OCI-LY1 (cell line): Measurements from ENCODE around the gene FIBIN.

Experiments used
- EZH2 ChIP-seq: fragments of 200-600 bp; sonication (generic), shearing (Covaris generic); IDR thresholded peaks from 2 replicates; pipeline ENCODE4 v1.8.0; 2017; ENCODE audit warnings: borderline replicate concordance, mixed run types, mild to moderate bottlenecking, antibody characterized with exemption, low read length, moderate library complexity, mixed read lengths
- TF ChIP-seq, protein P1 (sequence below): fragments of 200-600 bp; sonication (generic), shearing (Covaris generic); IDR thresholded peaks from 2 replicates; pipeline ENCODE4 v1.5.1; 2017; ENCODE audit warnings: mild to moderate bottlenecking, antibody characterized with exemption, low read length, moderate library complexity, mixed read lengths

DNA sequence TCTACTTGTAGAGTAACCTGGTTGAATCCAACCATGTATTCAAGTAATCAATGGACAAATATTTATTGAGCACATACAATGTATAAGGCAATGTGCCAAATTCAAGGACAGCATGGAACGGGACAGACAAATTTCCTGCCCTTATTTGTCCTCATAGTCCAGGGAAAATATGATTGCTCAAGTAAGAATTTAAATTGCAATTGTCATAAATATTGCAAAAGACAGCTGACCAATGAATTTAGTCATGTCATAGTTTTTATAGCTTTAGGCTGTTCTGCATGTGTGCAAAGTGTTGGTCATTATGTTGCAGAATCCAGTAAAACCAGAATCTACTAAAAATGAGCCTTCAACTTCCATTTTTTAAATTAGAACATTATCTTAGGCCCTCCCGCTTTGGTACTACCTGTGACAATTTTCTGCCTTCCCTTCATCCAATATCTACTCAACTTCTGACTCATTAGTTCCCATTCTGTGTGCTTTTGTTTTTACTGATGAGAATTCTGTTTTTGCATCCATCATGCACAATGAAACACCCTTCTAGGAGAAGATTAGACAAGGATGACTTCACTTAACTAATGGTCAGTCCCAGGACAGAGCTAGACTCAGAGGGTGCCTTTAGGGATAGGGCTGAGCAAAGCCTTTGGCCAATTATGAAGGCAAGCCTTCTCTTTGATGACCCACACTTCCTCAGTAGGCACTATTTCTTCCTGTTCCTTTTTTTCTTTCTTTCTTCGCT lies 45.8 kb upstream of the FIBIN start:
- TF ChIP-seq, protein P1, sequence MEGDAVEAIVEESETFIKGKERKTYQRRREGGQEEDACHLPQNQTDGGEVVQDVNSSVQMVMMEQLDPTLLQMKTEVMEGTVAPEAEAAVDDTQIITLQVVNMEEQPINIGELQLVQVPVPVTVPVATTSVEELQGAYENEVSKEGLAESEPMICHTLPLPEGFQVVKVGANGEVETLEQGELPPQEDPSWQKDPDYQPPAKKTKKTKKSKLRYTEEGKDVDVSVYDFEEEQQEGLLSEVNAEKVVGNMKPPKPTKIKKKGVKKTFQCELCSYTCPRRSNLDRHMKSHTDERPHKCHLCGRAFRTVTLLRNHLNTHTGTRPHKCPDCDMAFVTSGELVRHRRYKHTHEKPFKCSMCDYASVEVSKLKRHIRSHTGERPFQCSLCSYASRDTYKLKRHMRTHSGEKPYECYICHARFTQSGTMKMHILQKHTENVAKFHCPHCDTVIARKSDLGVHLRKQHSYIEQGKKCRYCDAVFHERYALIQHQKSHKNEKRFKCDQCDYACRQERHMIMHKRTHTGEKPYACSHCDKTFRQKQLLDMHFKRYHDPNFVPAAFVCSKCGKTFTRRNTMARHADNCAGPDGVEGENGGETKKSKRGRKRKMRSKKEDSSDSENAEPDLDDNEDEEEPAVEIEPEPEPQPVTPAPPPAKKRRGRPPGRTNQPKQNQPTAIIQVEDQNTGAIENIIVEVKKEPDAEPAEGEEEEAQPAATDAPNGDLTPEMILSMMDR = no peak
- TF ChIP-seq EZH2 = no peak
